IMR-90 (cell line): ENCODE data around the gene LAMA4. TPM values are rescaled to one million over a fixed set of nuclear protein-coding genes. Genes with fewer than 3 reads are reported as not detected.
A peak's percentile ranks its signal among the peaks of the same experiment; 100 is the strongest.

Source experiments
- ATAC-seq: fragments of 200-7000 bp; cut with Tn5 transposase; 2 replicates; pipeline ENCODE4 v1.9.1; 2020; ENCODE audit warnings: low read depth, mild to moderate bottlenecking, moderate library complexity
- BruUV-seq: library from RNA; stranded (reverse); fragments of 400-500 nt; replicated peaks from 2 replicates; lab custom pipeline; 2021; lab: Mats Ljungman, UMichigan
- CTCF ChIA-PET: fragments of 300-600 bp; formaldehyde crosslinking; extraction: SDS; loops from one replicate; lab custom pipeline; 2021; ENCODE audit warnings: antibody characterized with exemption; lab: Yijun Ruan, JAX
- POLR2A ChIA-PET: fragments of 300-600 bp; sonication (Branson Sonifier 250); formaldehyde crosslinking; loops from one replicate; lab custom pipeline; 2022; ENCODE audit warnings: antibody characterized with exemption; ENCODE audit not compliant: unreplicated experiment; lab: Charles Lee
- DNase-seq: peaks from one replicate; pipeline ENCODE4 v3.0.0; 2013
- H2AFZ ChIP-seq: replicated peaks from 2 replicates; pipeline ENCODE3; 2013; ENCODE audit warnings: low read length, mild to moderate bottlenecking; ENCODE audit not compliant: poor library complexity
- H2AK5ac ChIP-seq: 2 replicates; pipeline ENCODE4 v1.6.1; 2013; ENCODE audit warnings: low read depth, low read length, inconsistent platforms
- H2AK9ac ChIP-seq: replicated peaks from 2 replicates; pipeline ENCODE3; 2013; ENCODE audit warnings: mild to moderate bottlenecking, low read depth, low read length, moderate library complexity; ENCODE audit not compliant: poor library complexity
- H2BK120ac ChIP-seq: 2 replicates; pipeline ENCODE4 v1.6.1; 2013; ENCODE audit warnings: low read depth, low read length, inconsistent platforms
- H2BK15ac ChIP-seq: 3 replicates; pipeline ENCODE4 v1.6.1; 2013; ENCODE audit warnings: low read depth, low read length, inconsistent platforms
- H2BK20ac ChIP-seq: 2 replicates; pipeline ENCODE4 v1.6.1; 2013; ENCODE audit warnings: low read depth, mild to moderate bottlenecking, inconsistent platforms, low read length, moderate library complexity
- H2BK5ac ChIP-seq: 2 replicates; pipeline ENCODE4 v1.6.1; 2013; ENCODE audit warnings: mild to moderate bottlenecking, low read depth, low read length, inconsistent platforms; ENCODE audit not compliant: poor library complexity, severe bottlenecking
- H3K14ac ChIP-seq: replicated peaks from 2 replicates; pipeline ENCODE4 v1.6.1; 2013; ENCODE audit warnings: low read depth, low read length, inconsistent platforms
- H3K18ac ChIP-seq: 2 replicates; pipeline ENCODE4 v1.6.1; 2013; ENCODE audit warnings: low read depth, low read length, control low read depth
- H3K23ac ChIP-seq: 2 replicates; pipeline ENCODE4 v1.6.1; 2013; ENCODE audit warnings: low read depth, low read length, inconsistent platforms
- H3K27ac ChIP-seq: 2 replicates; pipeline ENCODE4 v1.5.1; 2013; ENCODE audit warnings: mild to moderate bottlenecking, control low read depth, low read length; ENCODE audit not compliant: insufficient read depth
- H3K27me3 ChIP-seq: 2 replicates; pipeline ENCODE4 v1.6.1; 2013; ENCODE audit warnings: low read length; ENCODE audit not compliant: control insufficient read depth, insufficient read depth
- H3K36me3 ChIP-seq: 2 replicates; pipeline ENCODE4 v1.6.1; 2013; ENCODE audit warnings: low read length, mixed read lengths; ENCODE audit not compliant: control insufficient read depth, insufficient read depth
- H3K4ac ChIP-seq: 2 replicates; pipeline ENCODE4 v1.6.1; 2013; ENCODE audit warnings: low read depth, low read length, inconsistent platforms
- H3K4me1 ChIP-seq: 2 replicates; pipeline ENCODE4 v1.6.1; 2013; ENCODE audit warnings: low read length, mixed read lengths; ENCODE audit not compliant: control insufficient read depth, insufficient read depth
- H3K4me2 ChIP-seq: 2 replicates; pipeline ENCODE4 v1.6.1; 2013; ENCODE audit warnings: low read depth, mild to moderate bottlenecking, control low read depth, low read length, moderate library complexity
- H3K4me3 ChIP-seq: 2 replicates; pipeline ENCODE4 v1.5.1; 2013; ENCODE audit warnings: low read depth, mild to moderate bottlenecking, control low read depth, low read length, moderate library complexity; ENCODE audit not compliant: insufficient read depth
- H3K56ac ChIP-seq: 2 replicates; pipeline ENCODE4 v1.6.1; 2013; ENCODE audit warnings: low read length, inconsistent platforms; ENCODE audit not compliant: insufficient read depth; ENCODE audit errors: extremely low read depth
- H3K79me1 ChIP-seq, 2 experiments: 2 replicates each; pipeline ENCODE4 v1.6.1; 2013; ENCODE audit warnings: low read length in 2 of 2, inconsistent platforms in 1 of 2, low read depth in 1 of 2
- H3K9ac ChIP-seq: 2 replicates; pipeline ENCODE4 v1.6.1; 2013; ENCODE audit warnings: low read depth, low read length, control low read depth
- H3K9me1 ChIP-seq: 2 replicates; pipeline ENCODE4 v1.6.1; 2013; ENCODE audit warnings: low read length, inconsistent platforms; ENCODE audit not compliant: insufficient read depth
- H3K9me3 ChIP-seq: 2 replicates; pipeline ENCODE4 v1.6.1; 2013; ENCODE audit warnings: low read length; ENCODE audit not compliant: control insufficient read depth, insufficient read depth
- H4K20me1 ChIP-seq: 2 replicates; pipeline ENCODE4 v1.6.1; 2013; ENCODE audit warnings: low read length, inconsistent platforms; ENCODE audit not compliant: insufficient read depth
- H4K5ac ChIP-seq: 2 replicates; pipeline ENCODE4 v1.6.1; 2013; ENCODE audit warnings: mild to moderate bottlenecking, low read depth, low read length, control low read depth
- H4K8ac ChIP-seq, 2 experiments: 2 replicates each; pipeline ENCODE4 v1.6.1; 2013; ENCODE audit warnings: low read depth in 2 of 2, low read length in 2 of 2, control low read depth in 1 of 2, inconsistent platforms in 1 of 2
- H4K91ac ChIP-seq: 2 replicates; pipeline ENCODE4 v1.6.1; 2013; ENCODE audit warnings: low read depth, low read length, inconsistent platforms; ENCODE audit not compliant: insufficient read depth
- BHLHE40 ChIP-seq: fragments of 150-350 bp; IDR thresholded peaks from 2 replicates; pipeline ENCODE4 v1.6.1; 2016; ENCODE audit warnings: mild to moderate bottlenecking, low read depth, low read length
- FOS ChIP-seq: fragments of 150-350 bp; IDR thresholded peaks from 2 replicates; pipeline ENCODE4 v1.6.1; 2016; ENCODE audit warnings: low read depth, low read length
- MAFK ChIP-seq: IDR thresholded peaks from 2 replicates; pipeline ENCODE4 v1.6.1; 2012; ENCODE audit warnings: low read depth, low read length, improper control_type of control experiment
- MAZ ChIP-seq: IDR thresholded peaks from 2 replicates; pipeline ENCODE4 v1.6.1; 2012; ENCODE audit warnings: low read depth, mild to moderate bottlenecking, low read length, improper control_type of control experiment, moderate library complexity, borderline replicate concordance
- RFX5 ChIP-seq: IDR thresholded peaks from 2 replicates; pipeline ENCODE4 v1.8.0; 2012; ENCODE audit warnings: low read depth, mild to moderate bottlenecking, low read length, moderate library complexity
- WGBS, 2 experiments: methylation state at CpG; one replicate each; pipeline versions ENCODE4 v1.1.5 to v1.1.7; 2013; ENCODE audit warnings: missing lambda C conversion rate in 2 of 2; ENCODE audit not compliant: insufficient read length in 1 of 2; ENCODE audit errors: extremely low coverage in 2 of 2; 5-methylcytosine and 5-hydroxymethylcytosine counted together
- dilution Hi-C: fragments of 300-500 bp; cut with HindIII; formaldehyde crosslinking; loops from one replicate; pipeline ENCODE4 v1.14.3; 2018; ENCODE audit warnings: low sequenced_read_pairs; ENCODE audit not compliant: unreplicated experiment
- in situ Hi-C: fragments of 300-500 bp; cut with MboI; formaldehyde crosslinking; loops from 3 replicates; pipeline ENCODE4 v1.14.3; 2019; ENCODE audit warnings: low sequenced_read_pairs, inconsistent platforms, mixed read lengths
- intact Hi-C: fragments of 100-400 bp; cut with micrococcal nuclease; formaldehyde crosslinking; loops from 2 replicates; pipeline ENCODE4 v1.10.0; 2022
- polyA plus RNA-seq, 3 experiments: library from polyadenylated mRNA; depleted of rRNA; stranded (reverse); fragments of >200 nt; gene quantifications; 2 replicates each; pipeline ENCODE4 v1.2.3, GENCODE V29; 2012; ENCODE audit warnings: low replicate concordance in 1 of 3
- total RNA-seq: library from RNA; depleted of rRNA; stranded (reverse); fragments of >200 nt; gene quantifications from 2 replicates; pipeline ENCODE4 v1.2.3, GENCODE V29; 2012
- TF ChIP-seq, protein P1 (sequence below): fragments of 150-350 bp; IDR thresholded peaks from 2 replicates; pipeline ENCODE4 v1.6.1; 2017; ENCODE audit warnings: mild to moderate bottlenecking, antibody characterized with exemption, low read length, low read depth

The LAMA4 gene
- total and polyA plus RNA-seq, 2 of the 4 experiments (the other 2 are of a cell fraction) = 33.9 to 35.8 TPM

- H3K4me2 ChIP-seq = no peak overlapping the region
- peak overlapping the region; percentile 48; the same call in 1 of the 2 replicates for H3K27ac ChIP-seq
- H3K36me3 ChIP-seq = peaks cover 17% of the 10 kb centered on the region
- H2BK5ac ChIP-seq = peak overlapping the region; percentile 80
- no peaks in the 10 kb centered on the region for H4K20me1 ChIP-seq
- TF ChIP-seq RFX5 = no peak
- TF ChIP-seq BHLHE40 = no peak
- no peak for TF ChIP-seq MAZ
- TF ChIP-seq, protein P1, sequence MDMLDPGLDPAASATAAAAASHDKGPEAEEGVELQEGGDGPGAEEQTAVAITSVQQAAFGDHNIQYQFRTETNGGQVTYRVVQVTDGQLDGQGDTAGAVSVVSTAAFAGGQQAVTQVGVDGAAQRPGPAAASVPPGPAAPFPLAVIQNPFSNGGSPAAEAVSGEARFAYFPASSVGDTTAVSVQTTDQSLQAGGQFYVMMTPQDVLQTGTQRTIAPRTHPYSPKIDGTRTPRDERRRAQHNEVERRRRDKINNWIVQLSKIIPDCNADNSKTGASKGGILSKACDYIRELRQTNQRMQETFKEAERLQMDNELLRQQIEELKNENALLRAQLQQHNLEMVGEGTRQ = no peak
- no peak for TF ChIP-seq FOS
- peak; percentile 56; the same call in 1 of the 2 replicates for TF ChIP-seq MAFK
- H3K9ac ChIP-seq = no peak overlapping the region
- peak overlapping the region; percentile 79; the same call in 1 of the 2 replicates for H2BK20ac ChIP-seq
- dilution Hi-C loops (no loop called here), in situ Hi-C loops (no loop called here), intact Hi-C loops (no loop called here)
- peak overlapping the region; percentile 62 for H4K91ac ChIP-seq
- no TSS peak for BruUV-seq
- no peak overlapping the region for H2AFZ ChIP-seq
- peak overlapping the region; percentile 73 for H3K4ac ChIP-seq
- no peaks in the 10 kb centered on the region; a peak in 1 of 4 replicates for H3K79me1 ChIP-seq
- no peak overlapping the region for H3K18ac ChIP-seq
- H3K9me1 ChIP-seq = peaks cover 5% of the 10 kb centered on the region
- H3K14ac ChIP-seq = peak overlapping the region; percentile 91
- CTCF ChIA-PET = no interaction called here
- peak overlapping the region; percentile 35; the same call in 1 of the 2 replicates for H3K23ac ChIP-seq
- peak overlapping the region; percentile 15; the same call in 1 of the 2 replicates for H4K5ac ChIP-seq
- H2BK120ac ChIP-seq = peak overlapping the region; percentile 78; the same call in 1 of the 2 replicates
- peaks cover 10% of the 10 kb centered on the region for H3K4me1 ChIP-seq
- no peak for ATAC-seq
- no peaks in the 10 kb centered on the region for H3K27me3 ChIP-seq
- H2AK9ac ChIP-seq = no peak overlapping the region
- no peak overlapping the region; the same call in 1 of the 2 replicates for H3K56ac ChIP-seq
- DNase-seq = peak; percentile 23
- no peaks in the 10 kb centered on the region for H3K9me3 ChIP-seq
- WGBS, 2 experiments = 100% methylated on average over 2 of the region's 4 CpGs; no CpG with 5 or more reads in 1 of the 2 experiments
- peak overlapping the region; percentile 42 to 78; a peak in 1 of 4 replicates for H4K8ac ChIP-seq
- peak overlapping the region; percentile 68 for H2AK5ac ChIP-seq
- peak overlapping the region; percentile 95; the same call in 1 of the 3 replicates for H2BK15ac ChIP-seq
- POLR2A ChIA-PET = no interaction called here
- H3K4me3 ChIP-seq = no peak overlapping the region
Measured at GRCh38 chr6:112156668-112157067, 97.7 kb downstream of the LAMA4 start.
